H9 (cell line): ENCODE measurements around the gene DDX51. TPM values are rescaled to one million over a fixed set of nuclear protein-coding genes. Genes with fewer than 3 reads are reported as not detected.

Experiments
- DNase-seq: peaks from one replicate; pipeline ENCODE4 v3.0.0-alpha.2; 2017
- H2AFZ ChIP-seq: one replicate; pipeline ENCODE4 v1.6.1; 2013; ENCODE audit warnings: mild to moderate bottlenecking, low read length, control low read depth, moderate library complexity
- H2AK5ac ChIP-seq: 2 replicates; pipeline ENCODE4 v1.6.1; 2013; ENCODE audit warnings: low read length, control low read depth, mixed read lengths; ENCODE audit not compliant: insufficient read length
- H2BK120ac ChIP-seq: one replicate; pipeline ENCODE4 v1.6.1; 2013; ENCODE audit warnings: low read depth, mild to moderate bottlenecking, low read length, control low read depth, inconsistent platforms; ENCODE audit not compliant: poor library complexity, severe bottlenecking
- H2BK12ac ChIP-seq: 2 replicates; pipeline ENCODE4 v1.6.1; 2013; ENCODE audit warnings: low read length, control low read depth, mixed read lengths, low read depth; ENCODE audit not compliant: insufficient read length
- H2BK15ac ChIP-seq: 2 replicates; pipeline ENCODE4 v1.6.1; 2013; ENCODE audit warnings: low read depth, low read length, control low read depth
- H2BK20ac ChIP-seq: one replicate; pipeline ENCODE4 v1.6.1; 2013; ENCODE audit warnings: low read depth, mild to moderate bottlenecking, low read length, control low read depth, inconsistent platforms; ENCODE audit not compliant: poor library complexity, severe bottlenecking
- H2BK5ac ChIP-seq: 2 replicates; pipeline ENCODE4 v1.6.1; 2013; ENCODE audit warnings: low read length, control low read depth, mixed read lengths; ENCODE audit not compliant: insufficient read length
- H3K14ac ChIP-seq: 2 replicates; pipeline ENCODE4 v1.6.1; 2013; ENCODE audit warnings: low read length, control low read depth; ENCODE audit not compliant: insufficient read depth
- H3K18ac ChIP-seq: 2 replicates; pipeline ENCODE4 v1.6.1; 2013; ENCODE audit warnings: low read depth, mild to moderate bottlenecking, mixed read lengths, low read length, control low read depth; ENCODE audit not compliant: insufficient read length
- H3K23ac ChIP-seq: 2 replicates; pipeline ENCODE4 v1.6.1; 2013; ENCODE audit warnings: low read length, control low read depth, mixed read lengths, low read depth; ENCODE audit not compliant: insufficient read length
- H3K23me2 ChIP-seq: 2 replicates; pipeline ENCODE4 v1.6.1; 2013; ENCODE audit warnings: low read depth, mild to moderate bottlenecking, mixed read lengths, low read length, control low read depth; ENCODE audit not compliant: insufficient read length, poor library complexity, severe bottlenecking
- H3K27ac ChIP-seq: 2 replicates; pipeline ENCODE4 v1.5.1; 2013; ENCODE audit warnings: low read length, control low read depth, mixed read lengths, low read depth; ENCODE audit not compliant: insufficient read length
- H3K27me3 ChIP-seq: 2 replicates; pipeline ENCODE4 v1.6.1; 2013; ENCODE audit warnings: low read length, control low read depth, inconsistent platforms; ENCODE audit not compliant: insufficient read depth
- H3K4ac ChIP-seq: 2 replicates; pipeline ENCODE4 v1.6.1; 2013; ENCODE audit warnings: low read depth, mild to moderate bottlenecking, control low read depth, inconsistent platforms, low read length, moderate library complexity
- H3K4me1 ChIP-seq: 2 replicates; pipeline ENCODE4 v1.6.1; 2013; ENCODE audit warnings: low read length, control low read depth, inconsistent platforms; ENCODE audit not compliant: insufficient read depth
- H3K4me2 ChIP-seq: 2 replicates; pipeline ENCODE4 v1.6.1; 2013; ENCODE audit warnings: low read length, control low read depth, mixed read lengths; ENCODE audit not compliant: insufficient read length, insufficient read depth
- H3K56ac ChIP-seq: 2 replicates; pipeline ENCODE4 v1.6.1; 2013; ENCODE audit warnings: low read depth, mild to moderate bottlenecking, mixed read lengths, low read length, control low read depth; ENCODE audit not compliant: insufficient read length
- H3K79me1 ChIP-seq: 2 replicates; pipeline ENCODE4 v1.6.1; 2013; ENCODE audit warnings: low read depth, mild to moderate bottlenecking, moderate library complexity, low read length, control low read depth, inconsistent platforms; ENCODE audit not compliant: insufficient read depth, poor library complexity, severe bottlenecking
- H3K79me2 ChIP-seq: 2 replicates; pipeline ENCODE4 v1.6.1; 2013; ENCODE audit warnings: low read length, control low read depth, inconsistent platforms; ENCODE audit not compliant: insufficient read depth
- H3K9ac ChIP-seq: 2 replicates; pipeline ENCODE4 v1.6.1; 2013; ENCODE audit warnings: low read length, control low read depth, mixed read lengths; ENCODE audit not compliant: insufficient read length; ENCODE audit errors: extremely low read depth
- H3K9me3 ChIP-seq: one replicate; pipeline ENCODE4 v1.6.1; 2013; ENCODE audit warnings: low read depth, low read length, inconsistent platforms; ENCODE audit not compliant: control insufficient read depth
- H3T11ph ChIP-seq: one replicate; pipeline ENCODE4 v1.6.1; 2013; ENCODE audit warnings: mild to moderate bottlenecking, low read length, control low read depth, inconsistent platforms
- H4K20me1 ChIP-seq: one replicate; pipeline ENCODE4 v1.6.1; 2013; ENCODE audit not compliant: control insufficient read depth, insufficient read length, insufficient read depth
- H4K5ac ChIP-seq: 2 replicates; pipeline ENCODE4 v1.6.1; 2013; ENCODE audit warnings: low read depth, mild to moderate bottlenecking, mixed read lengths, low read length, control low read depth; ENCODE audit not compliant: insufficient read length
- H4K8ac ChIP-seq: replicated peaks from 2 replicates; pipeline ENCODE4 v1.6.1; 2013; ENCODE audit warnings: low read length, control low read depth, mixed read lengths, low read depth; ENCODE audit not compliant: insufficient read length
- H4K91ac ChIP-seq: 2 replicates; pipeline ENCODE4 v1.6.1; 2013; ENCODE audit warnings: low read depth, mild to moderate bottlenecking, moderate library complexity, mixed read lengths, low read length, control low read depth; ENCODE audit not compliant: insufficient read length
- H3K27ac Mint-ChIP-seq, 3 experiments: 2 replicates in 2 of 3; 3 replicates in 1 of 3; pipeline ENCODE4 v1.8.0; 2020 to 2021; ENCODE audit warnings: mixed read lengths in 3 of 3, mild to moderate bottlenecking in 1 of 3, moderate library complexity in 1 of 3
- H3K27me3 Mint-ChIP-seq: 2 replicates; pipeline ENCODE4 v1.8.0; 2021; ENCODE audit warnings: low read depth, mild to moderate bottlenecking, moderate library complexity, mixed read lengths
- H3K36me3 Mint-ChIP-seq, 3 experiments: 2 replicates in 2 of 3; 3 replicates in 1 of 3; pipeline ENCODE4 v1.8.0; 2020 to 2021; ENCODE audit warnings: low read depth in 3 of 3, mixed read lengths in 3 of 3; ENCODE audit not compliant: insufficient read depth in 1 of 3
- H3K4me1 Mint-ChIP-seq, 2 experiments: 2 replicates each; pipeline ENCODE4 v1.8.0; 2020; ENCODE audit warnings: mixed read lengths in 2 of 2
- H3K4me3 Mint-ChIP-seq, 2 experiments: 2 replicates in 1 of 2; 3 replicates in 1 of 2; pipeline ENCODE4 v1.8.0; 2020 to 2021; ENCODE audit warnings: mild to moderate bottlenecking in 2 of 2, mixed read lengths in 2 of 2, moderate library complexity in 1 of 2
- H3K9me3 Mint-ChIP-seq, 2 experiments: 2 replicates in 1 of 2; 3 replicates in 1 of 2; pipeline ENCODE4 v1.8.0; 2020; ENCODE audit warnings: mild to moderate bottlenecking in 2 of 2, mixed read lengths in 2 of 2, moderate library complexity in 1 of 2
- WGBS: extraction: QIAGEN DNeasy Blood & Tissue Kit; methylation state at CpG from one replicate; pipeline ENCODE4 v1.1.7; 2013; ENCODE audit warnings: missing lambda C conversion rate, low lambda C conversion rate, mixed read lengths; ENCODE audit not compliant: insufficient read length; ENCODE audit errors: extremely low coverage; 5-methylcytosine and 5-hydroxymethylcytosine counted together
- total RNA-seq: library from RNA; stranded (reverse); gene quantifications from 2 replicates; pipeline ENCODE4 v1.2.1, GENCODE V29; 2021
- TF ChIP-seq, protein P1 (sequence below): fragments of 200-600 bp; sonication (generic); conservative IDR thresholded peaks from 3 replicates; pipeline ENCODE4 v1.8.0; 2021; ENCODE audit warnings: antibody characterized with exemption, mild to moderate bottlenecking

DDX51 gene
- total RNA-seq, 1 experiment from 2014 or later = 37.9 TPM

DNA sequence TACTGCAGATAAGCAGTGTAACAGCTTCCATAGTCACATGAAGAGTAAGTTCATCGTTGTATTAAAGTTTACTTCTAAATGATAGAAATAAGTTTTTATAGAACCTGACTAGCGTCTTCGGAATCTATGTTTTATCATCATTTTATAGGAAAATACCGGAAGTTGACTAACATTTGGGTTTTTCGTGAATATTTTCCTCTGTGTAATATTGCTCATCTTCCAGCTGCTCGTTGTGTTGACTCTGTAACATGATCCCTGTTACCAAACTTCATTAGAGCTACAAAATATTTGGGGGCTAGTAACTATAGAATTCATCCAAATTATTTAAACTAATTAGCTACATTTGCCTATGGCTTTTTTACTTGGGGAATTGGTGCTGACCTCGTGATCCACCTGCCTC, 37.2 kb downstream of the DDX51 start:
- Histone ChIP-seq H3K9ac (no peak overlapping the region), H4K5ac (no peak overlapping the region), H3K14ac (no peak overlapping the region), H2AK5ac (no peak overlapping the region), H3T11ph (no peak overlapping the region), H3K27ac (no peak overlapping the region), H4K91ac (no peak overlapping the region), H3K79me1 (no peaks in the 10 kb centered on the region), H3K23me2 (no peaks in the 10 kb centered on the region), H3K23ac (no peak overlapping the region), H4K8ac (no peak overlapping the region), H2BK120ac (no peak overlapping the region), H2AFZ (no peak overlapping the region), H3K4me2 (no peak overlapping the region), H2BK5ac (no peak overlapping the region), H3K79me2 (no peaks in the 10 kb centered on the region), H4K20me1 (no peaks in the 10 kb centered on the region), H2BK12ac (no peak overlapping the region), H3K27me3 (no peaks in the 10 kb centered on the region), H3K4ac (no peak overlapping the region), H3K9me3 (no peaks in the 10 kb centered on the region), H2BK20ac (no peak overlapping the region), H2BK15ac (no peak overlapping the region), H3K4me1 (no peaks in the 10 kb centered on the region; the same call in 1 of the 2 replicates), H3K56ac (no peak overlapping the region), H3K18ac (no peak overlapping the region)
- no CpG with 5 or more reads among the region's 7 CpGs for WGBS
- Mint-ChIP-seq H3K27me3 (no peaks in the 10 kb centered on the region), H3K4me3 (no peak overlapping the region), H3K9me3 (no peaks in the 10 kb centered on the region), H3K27ac (no peak overlapping the region), H3K4me1 (peaks cover 11 to 21% of the 10 kb centered on the region in 2 experiments), H3K36me3 (peaks cover 16 to 39% (median 28%) of the 10 kb centered on the region in 3 experiments; a peak in 6 of 7 replicates)
- no peak for DNase-seq
- TF ChIP-seq, protein P1, sequence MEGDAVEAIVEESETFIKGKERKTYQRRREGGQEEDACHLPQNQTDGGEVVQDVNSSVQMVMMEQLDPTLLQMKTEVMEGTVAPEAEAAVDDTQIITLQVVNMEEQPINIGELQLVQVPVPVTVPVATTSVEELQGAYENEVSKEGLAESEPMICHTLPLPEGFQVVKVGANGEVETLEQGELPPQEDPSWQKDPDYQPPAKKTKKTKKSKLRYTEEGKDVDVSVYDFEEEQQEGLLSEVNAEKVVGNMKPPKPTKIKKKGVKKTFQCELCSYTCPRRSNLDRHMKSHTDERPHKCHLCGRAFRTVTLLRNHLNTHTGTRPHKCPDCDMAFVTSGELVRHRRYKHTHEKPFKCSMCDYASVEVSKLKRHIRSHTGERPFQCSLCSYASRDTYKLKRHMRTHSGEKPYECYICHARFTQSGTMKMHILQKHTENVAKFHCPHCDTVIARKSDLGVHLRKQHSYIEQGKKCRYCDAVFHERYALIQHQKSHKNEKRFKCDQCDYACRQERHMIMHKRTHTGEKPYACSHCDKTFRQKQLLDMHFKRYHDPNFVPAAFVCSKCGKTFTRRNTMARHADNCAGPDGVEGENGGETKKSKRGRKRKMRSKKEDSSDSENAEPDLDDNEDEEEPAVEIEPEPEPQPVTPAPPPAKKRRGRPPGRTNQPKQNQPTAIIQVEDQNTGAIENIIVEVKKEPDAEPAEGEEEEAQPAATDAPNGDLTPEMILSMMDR = no peak
